Calu3 (cell line): ENCODE results near the gene CAPSL. TPM values are rescaled to one million over a fixed set of nuclear protein-coding genes. Genes with fewer than 3 reads are reported as not detected.

Experiments used
- BruUV-seq: library from RNA; stranded (reverse); fragments of 400-500 nt; replicated peaks from 2 replicates; lab custom pipeline; 2021; lab: Mats Ljungman, UMichigan
- CTCF ChIA-PET: fragments of 300-600 bp; sonication (Branson Sonifier 250); formaldehyde crosslinking; loops from one replicate; lab custom pipeline; 2022; ENCODE audit warnings: antibody characterized with exemption; lab: Charles Lee
- DNase-seq: peaks from one replicate; pipeline ENCODE4 v3.0.0; 2022
- H3K27ac Mint-ChIP-seq: one replicate; pipeline ENCODE4 v1.8.0; 2022; ENCODE audit warnings: mixed read lengths; ENCODE audit not compliant: unreplicated experiment
- H3K27me3 Mint-ChIP-seq: one replicate; pipeline ENCODE4 v1.8.0; 2022; ENCODE audit warnings: mixed read lengths; ENCODE audit not compliant: unreplicated experiment
- H3K36me3 Mint-ChIP-seq: one replicate; pipeline ENCODE4 v1.8.0; 2022; ENCODE audit warnings: mild to moderate bottlenecking, moderate library complexity, mixed read lengths; ENCODE audit not compliant: insufficient read depth, unreplicated experiment
- H3K4me1 Mint-ChIP-seq: one replicate; pipeline ENCODE4 v1.8.0; 2022; ENCODE audit warnings: mild to moderate bottlenecking, low read depth, mixed read lengths; ENCODE audit not compliant: unreplicated experiment
- H3K4me3 Mint-ChIP-seq: one replicate; pipeline ENCODE4 v1.8.0; 2022; ENCODE audit warnings: mild to moderate bottlenecking, low read depth, moderate library complexity, mixed read lengths; ENCODE audit not compliant: unreplicated experiment
- H3K9me3 Mint-ChIP-seq: one replicate; pipeline ENCODE4 v1.8.0; 2022; ENCODE audit warnings: low read depth, mixed read lengths; ENCODE audit not compliant: unreplicated experiment
- CTCF ChIP-seq: fragments of 200-600 bp; IDR thresholded peaks from one replicate; pipeline ENCODE4 v1.8.0; 2022; ENCODE audit warnings: antibody characterized with exemption; ENCODE audit not compliant: unreplicated experiment
- intact Hi-C: fragments of 100-400 bp; cut with micrococcal nuclease; formaldehyde crosslinking; loops from one replicate; pipeline ENCODE4 v1.10.0; 2022; ENCODE audit not compliant: unreplicated experiment
- total RNA-seq: library from RNA; stranded (reverse); gene quantifications from 2 replicates; pipeline ENCODE4 v1.2.3, GENCODE V29; 2022

CAPSL gene
- total RNA-seq, 1 experiment from 2014 or later = not detected

- peaks cover 3% of the 10 kb centered on the region for H3K9me3 Mint-ChIP-seq
- BruUV-seq = no TSS peak
- peaks cover 38% of the 10 kb centered on the region for H3K27me3 Mint-ChIP-seq
- H3K4me1 Mint-ChIP-seq = no peaks in the 10 kb centered on the region
- H3K36me3 Mint-ChIP-seq = no peaks in the 10 kb centered on the region
- no peak overlapping the region for H3K4me3 Mint-ChIP-seq
- DNase-seq = no peak
- no peak overlapping the region for H3K27ac Mint-ChIP-seq
- intact Hi-C loops = loop anchor here (10.0 kb wide), 1 partner anchor 697 kb away; no protein-coding TSS in a partner anchor
- CTCF ChIA-PET = no interaction called here
- TF ChIP-seq CTCF = no peak
Measured at GRCh38 chr5:35921930-35922329, 16.5 kb downstream of the CAPSL start.

DNA sequence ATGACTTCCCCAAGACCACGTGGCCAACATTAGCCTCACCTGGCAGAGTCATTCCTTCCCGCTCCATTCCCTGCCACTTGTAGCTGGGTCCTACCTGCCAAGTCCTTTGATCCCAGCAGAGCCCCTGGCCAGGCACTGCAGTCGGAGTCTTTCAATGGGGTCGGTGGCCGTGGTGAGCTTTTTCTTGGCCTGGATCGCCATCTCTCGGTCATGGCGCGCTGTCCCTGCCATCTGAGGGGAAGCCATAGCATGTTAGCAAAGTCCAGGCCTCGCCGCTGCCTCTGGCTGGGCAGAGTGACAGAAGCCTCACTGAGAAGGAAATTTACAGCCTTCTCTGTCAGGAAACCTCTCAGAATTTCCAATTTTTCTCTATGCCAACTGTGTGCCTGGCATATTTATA lies 17.5 kb downstream of the CAPSL start:
- intact Hi-C loops = loop anchor here (10.0 kb wide), 1 partner anchor 696 kb away; no protein-coding TSS in a partner anchor
- TF ChIP-seq CTCF = no peak
- no peaks in the 10 kb centered on the region for H3K36me3 Mint-ChIP-seq
- H3K4me1 Mint-ChIP-seq = no peaks in the 10 kb centered on the region
- peaks cover 28% of the 10 kb centered on the region for H3K27me3 Mint-ChIP-seq
- no TSS peak for BruUV-seq
- H3K4me3 Mint-ChIP-seq = no peak overlapping the region
- H3K27ac Mint-ChIP-seq = no peak overlapping the region
- H3K9me3 Mint-ChIP-seq = peaks cover 3% of the 10 kb centered on the region
- no peak for DNase-seq
- CTCF ChIA-PET = no interaction called here

- Mint-ChIP-seq H3K9me3 (peaks cover 3% of the 10 kb centered on the region), H3K27ac (no peak overlapping the region), H3K4me1 (no peaks in the 10 kb centered on the region), H3K4me3 (no peak overlapping the region), H3K27me3 (peaks cover 13% of the 10 kb centered on the region), H3K36me3 (no peaks in the 10 kb centered on the region)
- TF ChIP-seq CTCF = no peak
- no TSS peak for BruUV-seq
- CTCF ChIA-PET = no interaction called here
- no peak for DNase-seq
- intact Hi-C loops = no loop called here
Measured at GRCh38 chr5:35919191-35919590, 19.2 kb downstream of the CAPSL start.

DNA sequence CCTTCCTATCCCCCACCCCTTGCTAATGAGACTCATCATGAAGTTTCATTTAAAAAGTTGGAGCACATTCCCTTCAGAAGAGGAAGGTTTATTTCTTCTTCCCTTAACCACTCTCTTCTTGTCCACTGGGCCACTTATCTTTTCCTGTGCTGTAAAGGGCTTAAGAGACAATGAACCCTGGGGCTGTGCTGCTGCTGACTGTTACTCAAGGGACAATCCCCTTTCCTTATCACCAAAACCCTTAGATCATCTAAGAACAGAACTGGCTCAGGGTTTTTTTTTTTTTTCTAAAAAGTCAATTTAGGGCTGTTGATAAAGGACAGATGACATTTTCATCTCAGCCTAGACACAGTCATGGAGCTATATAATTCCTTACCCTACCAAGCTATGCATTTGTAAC lies 29.6 kb downstream of the CAPSL start:
- peaks cover 14% of the 10 kb centered on the region for H3K9me3 Mint-ChIP-seq
- H3K4me3 Mint-ChIP-seq = no peak overlapping the region
- intact Hi-C loops = no loop called here
- no TSS peak for BruUV-seq
- H3K27me3 Mint-ChIP-seq = no peaks in the 10 kb centered on the region
- H3K4me1 Mint-ChIP-seq = no peaks in the 10 kb centered on the region
- no peak for TF ChIP-seq CTCF
- no peak for DNase-seq
- CTCF ChIA-PET = no interaction called here
- H3K36me3 Mint-ChIP-seq = no peaks in the 10 kb centered on the region
- no peak overlapping the region for H3K27ac Mint-ChIP-seq
